ENCODE results near the gene GADD45B.

DNA sequence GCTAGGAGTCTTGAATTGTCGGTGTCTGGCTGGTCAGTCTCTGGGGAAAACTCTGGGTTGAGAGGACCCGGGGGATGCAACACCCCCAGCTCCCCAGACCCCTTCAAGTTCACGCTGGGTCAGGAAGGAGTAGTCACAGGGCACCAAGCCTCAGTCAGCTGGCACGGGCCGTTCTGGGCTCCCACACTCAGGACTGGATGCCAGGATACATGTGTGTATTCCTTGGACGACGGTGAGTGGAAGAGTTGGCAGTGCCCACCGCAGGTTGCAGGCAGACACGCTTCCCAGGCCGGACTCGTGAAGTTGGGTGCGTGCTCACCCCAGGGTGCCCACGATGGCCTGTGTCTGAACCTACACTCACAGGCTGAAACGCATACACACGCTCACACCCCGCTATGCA lies 5.5 kb downstream of the GADD45B start:
- no peak for TF ChIP-seq POLR2A (IDR thresholded peaks at IDR 0.05; ENCODE audit: extremely low read depth, insufficient read length)
- TF ChIP-seq, protein P1, sequence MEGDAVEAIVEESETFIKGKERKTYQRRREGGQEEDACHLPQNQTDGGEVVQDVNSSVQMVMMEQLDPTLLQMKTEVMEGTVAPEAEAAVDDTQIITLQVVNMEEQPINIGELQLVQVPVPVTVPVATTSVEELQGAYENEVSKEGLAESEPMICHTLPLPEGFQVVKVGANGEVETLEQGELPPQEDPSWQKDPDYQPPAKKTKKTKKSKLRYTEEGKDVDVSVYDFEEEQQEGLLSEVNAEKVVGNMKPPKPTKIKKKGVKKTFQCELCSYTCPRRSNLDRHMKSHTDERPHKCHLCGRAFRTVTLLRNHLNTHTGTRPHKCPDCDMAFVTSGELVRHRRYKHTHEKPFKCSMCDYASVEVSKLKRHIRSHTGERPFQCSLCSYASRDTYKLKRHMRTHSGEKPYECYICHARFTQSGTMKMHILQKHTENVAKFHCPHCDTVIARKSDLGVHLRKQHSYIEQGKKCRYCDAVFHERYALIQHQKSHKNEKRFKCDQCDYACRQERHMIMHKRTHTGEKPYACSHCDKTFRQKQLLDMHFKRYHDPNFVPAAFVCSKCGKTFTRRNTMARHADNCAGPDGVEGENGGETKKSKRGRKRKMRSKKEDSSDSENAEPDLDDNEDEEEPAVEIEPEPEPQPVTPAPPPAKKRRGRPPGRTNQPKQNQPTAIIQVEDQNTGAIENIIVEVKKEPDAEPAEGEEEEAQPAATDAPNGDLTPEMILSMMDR (IDR thresholded peaks at IDR 0.05; ENCODE audit: low read depth, low read length): no peak
- no peak for TF ChIP-seq MYC (IDR thresholded peaks at IDR 0.05; ENCODE audit: low read depth, low read length)
- TF ChIP-seq, protein P2, sequence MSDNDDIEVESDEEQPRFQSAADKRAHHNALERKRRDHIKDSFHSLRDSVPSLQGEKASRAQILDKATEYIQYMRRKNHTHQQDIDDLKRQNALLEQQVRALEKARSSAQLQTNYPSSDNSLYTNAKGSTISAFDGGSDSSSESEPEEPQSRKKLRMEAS (IDR thresholded peaks at IDR 0.05; ENCODE audit: low read depth, low read length): no peak
